NCI-H2081 (cell line): Measurements from ENCODE around the gene CUEDC2.

ENCODE experiments used
- DNase-seq, 2 experiments: peaks; one replicate each; lab custom pipeline; 2025; lab: John Stamatoyannopoulos, UW

Gene CUEDC2, protein sequence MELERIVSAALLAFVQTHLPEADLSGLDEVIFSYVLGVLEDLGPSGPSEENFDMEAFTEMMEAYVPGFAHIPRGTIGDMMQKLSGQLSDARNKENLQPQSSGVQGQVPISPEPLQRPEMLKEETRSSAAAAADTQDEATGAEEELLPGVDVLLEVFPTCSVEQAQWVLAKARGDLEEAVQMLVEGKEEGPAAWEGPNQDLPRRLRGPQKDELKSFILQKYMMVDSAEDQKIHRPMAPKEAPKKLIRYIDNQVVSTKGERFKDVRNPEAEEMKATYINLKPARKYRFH

DNA sequence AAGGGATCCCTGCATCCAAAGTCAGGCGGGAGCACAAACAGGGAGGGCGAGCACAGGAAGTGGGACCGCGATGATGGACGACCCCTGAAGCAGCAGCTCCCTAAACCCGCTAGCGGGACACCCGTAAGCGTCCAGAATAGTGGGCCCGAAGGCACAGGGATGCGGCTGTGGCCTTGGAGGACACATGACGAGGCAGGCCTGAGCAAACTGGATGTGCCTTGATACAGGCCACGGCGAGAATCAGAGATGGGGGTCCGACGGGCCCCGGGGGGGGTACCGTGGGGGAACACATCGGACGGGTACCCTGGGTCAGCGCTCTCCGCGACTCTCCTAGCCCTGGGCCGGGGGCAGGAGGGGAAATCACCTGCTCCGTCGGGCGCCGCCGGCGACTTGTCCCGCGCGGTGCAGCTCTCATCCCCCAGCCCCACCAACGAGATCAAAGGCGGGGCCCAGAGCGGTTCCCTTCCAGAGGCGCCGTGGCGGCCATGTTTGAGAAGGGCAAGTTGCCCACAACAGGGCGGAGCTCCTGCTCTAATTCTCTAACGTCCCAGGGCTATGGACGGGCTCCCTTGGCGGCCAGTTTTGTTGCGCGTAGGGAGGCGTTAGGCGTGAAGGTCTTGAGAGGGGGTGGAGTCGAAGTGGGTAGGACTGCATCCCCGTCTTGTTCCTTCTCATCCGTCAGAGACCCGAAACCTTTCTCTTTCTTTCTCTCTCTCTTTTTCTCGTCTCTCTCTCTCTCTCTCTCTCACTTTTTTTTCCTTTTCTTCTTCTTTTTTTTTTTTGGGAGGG is at the start of gene CUEDC2:
TSS of gene CUEDC2 (minus strand) at position 413 of the 789 bp plus-strand sequence. CDS start 7,386 bp downstream, outside the sequence.
- DNase-seq = peak; percentile 90 to 94

DNA sequence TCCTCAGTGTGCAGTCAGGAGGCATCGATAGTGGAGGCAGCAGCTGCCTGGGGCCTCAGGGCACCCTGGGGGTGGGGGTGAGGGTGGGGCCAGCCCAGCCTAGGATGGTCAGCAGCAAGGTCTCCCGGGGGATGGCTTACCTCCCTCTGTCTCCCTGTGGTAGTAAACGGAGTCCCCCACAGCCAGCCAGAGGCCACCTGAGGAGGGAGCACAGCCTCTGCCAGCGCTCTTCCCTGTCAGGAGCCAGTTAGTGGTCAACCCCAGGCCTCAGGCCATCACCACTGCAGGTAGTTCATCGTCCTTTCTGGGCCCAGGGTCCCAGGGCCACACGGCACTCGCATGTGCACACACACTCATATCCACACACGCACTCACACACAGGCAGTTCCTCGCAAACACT is 48.0 kb upstream of the CUEDC2 start:
- no peak for DNase-seq

DNA sequence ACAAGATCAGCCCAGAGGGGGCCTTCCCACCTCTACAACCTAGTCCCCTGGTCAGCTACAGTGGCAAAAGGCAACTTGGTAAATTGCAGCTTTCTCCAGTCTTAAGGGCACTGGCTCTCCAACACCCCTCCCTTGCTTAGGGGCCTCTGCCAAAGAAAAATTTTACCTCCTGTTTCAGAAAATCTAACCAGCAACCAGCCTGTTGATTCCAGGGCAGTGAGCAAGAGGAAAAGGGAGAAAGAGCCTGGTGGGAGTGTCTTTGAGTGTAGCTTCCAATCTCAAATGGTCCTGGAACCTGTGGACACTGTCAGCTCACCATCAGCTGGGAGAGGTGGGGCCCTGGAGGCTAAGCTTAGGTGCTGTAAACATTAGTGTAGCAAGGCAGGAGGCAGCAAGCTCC is 47.3 kb upstream of the CUEDC2 start:
- DNase-seq = no peak

DNA sequence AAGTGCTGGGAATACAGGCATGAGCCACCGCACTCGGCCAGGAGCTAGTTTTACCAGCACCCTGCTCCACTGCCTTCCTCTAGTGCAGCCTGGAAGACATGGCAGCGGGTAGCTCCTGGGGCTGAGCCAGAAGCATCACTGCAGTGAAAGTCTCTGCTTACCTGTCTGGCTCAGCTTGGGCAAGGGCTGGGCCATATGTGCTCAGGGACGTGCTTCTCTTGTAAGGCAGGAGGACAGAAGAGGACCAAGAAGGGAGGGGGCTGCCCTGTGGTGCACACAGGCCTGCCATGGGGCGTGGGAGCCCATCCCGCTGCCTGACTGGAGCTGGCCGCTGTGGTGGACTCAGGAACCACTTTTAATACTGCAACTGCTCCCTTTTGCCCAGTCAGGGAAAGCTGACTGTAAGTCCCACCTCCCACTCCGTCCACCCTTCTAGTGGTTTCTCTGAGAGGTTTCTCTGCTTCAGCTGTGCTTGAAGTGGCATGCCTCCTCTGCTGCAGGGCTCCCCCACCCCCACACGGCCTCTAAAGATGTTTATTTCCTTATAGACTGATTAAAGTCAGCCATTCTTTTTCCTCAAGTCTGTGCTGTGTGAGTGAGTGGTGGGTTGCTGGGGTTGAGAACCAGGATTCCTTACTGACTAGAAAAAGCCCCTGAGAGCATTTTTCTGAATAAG is 44.2 kb upstream of the CUEDC2 start:
- no peak for DNase-seq

DNA sequence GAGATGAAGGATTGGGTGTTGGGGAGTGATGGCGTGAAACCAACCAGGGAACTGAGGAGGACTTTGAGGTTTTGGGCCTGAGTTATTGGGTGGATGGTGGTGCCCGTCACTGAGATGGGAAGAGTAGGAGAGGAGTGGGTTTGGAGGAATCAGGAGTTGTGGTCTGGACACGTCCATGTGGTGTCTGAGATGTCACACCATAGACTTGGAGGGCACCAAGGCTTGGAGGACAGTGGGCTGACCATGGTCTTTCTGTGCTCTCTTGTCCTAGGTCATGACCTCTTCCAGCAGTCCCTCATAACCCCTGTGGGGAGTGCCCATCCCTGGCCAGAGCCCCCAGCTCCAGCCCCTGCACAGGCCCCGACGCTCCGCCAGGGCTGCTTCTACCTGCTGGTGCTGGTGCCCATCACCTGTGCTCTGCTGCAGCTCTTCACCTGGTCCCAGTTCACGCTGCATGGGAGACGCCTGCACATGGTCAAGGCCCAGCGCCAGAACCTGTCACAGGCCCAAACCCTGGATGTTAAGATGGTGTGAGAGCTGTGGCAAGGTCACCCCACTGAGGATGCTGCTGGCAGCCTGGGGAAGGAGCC is 43.2 kb upstream of the CUEDC2 start:
- DNase-seq = no peak

DNA sequence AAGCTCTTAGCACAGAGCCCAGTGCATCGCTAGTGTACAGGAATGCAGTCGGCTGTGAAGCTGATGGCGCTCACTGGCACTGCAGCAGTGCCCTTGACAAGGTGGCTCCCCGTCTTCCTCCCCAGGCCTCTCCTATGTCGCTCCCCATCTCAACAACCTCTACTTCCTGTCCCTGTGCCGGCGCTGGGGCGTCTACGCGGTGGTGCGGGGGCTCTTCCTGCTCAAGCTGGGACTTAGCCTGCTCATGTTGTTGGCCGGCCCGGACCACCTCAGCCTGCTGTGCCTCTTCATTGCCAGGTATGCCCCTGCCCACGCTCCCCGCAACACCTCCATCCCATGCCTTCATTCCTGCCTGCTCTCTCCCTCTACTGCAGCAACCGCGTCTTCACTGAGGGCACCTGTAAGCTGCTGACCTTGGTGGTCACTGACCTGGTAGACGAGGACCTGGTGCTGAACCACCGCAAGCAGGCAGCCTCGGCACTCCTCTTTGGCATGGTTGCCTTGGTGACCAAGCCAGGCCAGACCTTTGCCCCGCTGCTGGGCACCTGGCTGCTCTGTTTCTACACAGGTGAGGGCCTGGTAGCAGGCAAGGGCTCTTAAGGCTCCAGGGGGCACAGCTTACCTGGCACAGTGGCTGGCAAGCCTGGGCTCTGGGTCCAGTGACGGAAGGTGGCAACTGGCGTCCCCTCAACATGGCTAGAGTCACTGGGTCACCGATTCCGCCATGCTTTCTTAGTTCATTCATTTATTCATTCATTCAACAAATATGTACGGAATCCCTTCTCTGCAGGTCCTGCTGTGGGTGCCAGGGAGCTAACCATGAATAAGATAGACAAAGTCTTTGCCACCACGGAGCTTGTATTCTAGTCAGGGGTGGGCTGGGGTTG is 41.3 kb upstream of the CUEDC2 start:
- no peak for DNase-seq

DNA sequence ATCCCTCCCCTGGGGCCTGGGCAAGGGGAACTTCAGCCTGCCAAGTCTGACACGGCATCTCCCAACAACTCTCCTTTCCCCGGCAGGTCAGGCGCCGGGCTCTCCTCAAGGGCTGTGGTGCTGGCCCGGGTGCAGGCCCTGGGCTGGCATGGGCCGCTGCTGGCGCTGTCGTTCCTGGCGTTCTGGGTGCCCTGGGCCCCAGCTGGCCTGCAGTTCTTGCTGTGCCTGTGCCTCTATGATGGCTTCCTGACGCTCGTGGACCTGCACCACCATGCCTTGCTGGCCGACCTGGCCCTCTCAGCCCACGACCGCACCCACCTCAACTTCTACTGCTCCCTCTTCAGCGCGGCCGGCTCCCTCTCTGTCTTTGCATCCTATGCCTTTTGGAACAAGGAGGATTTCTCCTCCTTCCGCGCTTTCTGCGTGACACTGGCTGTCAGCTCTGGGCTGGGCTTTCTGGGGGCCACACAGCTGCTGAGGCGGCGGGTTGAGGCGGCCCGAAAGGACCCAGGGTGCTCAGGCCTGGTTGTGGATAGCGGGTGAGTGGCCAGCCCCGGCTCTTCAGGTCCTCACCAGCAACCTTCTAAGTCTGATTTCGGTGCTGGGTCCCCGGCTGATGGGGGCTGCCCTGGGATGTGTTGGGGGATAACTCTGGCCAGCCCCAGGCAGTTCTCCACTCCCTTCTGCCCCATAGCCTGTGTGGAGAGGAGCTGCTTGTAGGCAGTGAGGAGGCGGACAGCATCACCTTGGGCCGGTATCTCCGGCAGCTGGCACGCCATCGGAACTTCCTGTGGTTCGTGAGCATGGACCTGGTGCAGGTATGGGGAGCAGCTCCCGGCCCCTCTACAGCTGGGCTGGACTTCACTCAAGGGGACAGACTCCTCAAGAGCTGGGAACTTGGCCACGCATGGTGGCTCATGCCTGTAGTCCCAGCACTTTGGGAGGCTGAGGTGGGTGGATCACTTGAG is 38.5 kb upstream of the CUEDC2 start:
- no peak for DNase-seq

DNA sequence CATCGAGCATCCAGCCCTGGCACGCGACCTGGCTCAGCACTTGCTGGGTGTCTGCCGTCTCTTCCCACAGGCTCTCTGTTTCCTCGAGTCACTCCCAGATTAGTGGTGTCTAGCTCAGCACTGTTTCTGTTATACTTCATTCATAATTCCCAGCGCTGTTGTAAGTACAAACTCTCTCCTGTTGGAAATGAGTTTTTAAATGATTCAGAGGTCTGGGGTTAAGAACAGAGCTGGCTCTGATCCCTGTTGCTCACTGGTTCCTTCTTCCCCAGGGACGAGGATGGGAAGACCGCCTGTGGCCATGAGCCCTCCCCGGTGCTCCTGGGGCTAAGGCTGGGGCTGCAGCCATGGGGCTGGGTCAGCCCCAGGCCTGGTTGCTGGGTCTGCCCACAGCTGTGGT is 36.3 kb upstream of the CUEDC2 start:
- no peak for DNase-seq

DNA sequence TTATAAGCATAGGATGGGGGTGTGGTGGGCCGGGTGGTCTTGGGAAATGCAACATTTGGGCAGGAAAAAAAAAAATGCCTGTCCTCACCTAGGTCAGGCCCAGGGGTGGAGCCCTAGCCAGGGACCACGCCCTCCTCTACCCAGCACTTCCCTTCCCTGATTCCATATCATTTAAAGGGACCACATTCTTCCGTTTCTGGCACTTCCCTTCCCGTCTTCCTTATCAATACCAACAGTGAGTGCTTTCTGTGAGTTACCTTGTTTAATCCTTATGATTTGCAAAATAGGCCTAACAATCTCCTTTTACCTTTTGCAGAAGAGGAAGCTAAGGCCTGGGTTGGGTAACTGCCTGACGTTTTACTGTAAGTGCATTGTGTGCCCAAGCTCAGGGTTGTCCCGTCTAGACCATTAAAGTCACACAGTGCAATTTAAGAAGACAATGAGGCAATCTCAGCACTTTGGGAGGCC is 35.6 kb upstream of the CUEDC2 start:
- DNase-seq = no peak

DNA sequence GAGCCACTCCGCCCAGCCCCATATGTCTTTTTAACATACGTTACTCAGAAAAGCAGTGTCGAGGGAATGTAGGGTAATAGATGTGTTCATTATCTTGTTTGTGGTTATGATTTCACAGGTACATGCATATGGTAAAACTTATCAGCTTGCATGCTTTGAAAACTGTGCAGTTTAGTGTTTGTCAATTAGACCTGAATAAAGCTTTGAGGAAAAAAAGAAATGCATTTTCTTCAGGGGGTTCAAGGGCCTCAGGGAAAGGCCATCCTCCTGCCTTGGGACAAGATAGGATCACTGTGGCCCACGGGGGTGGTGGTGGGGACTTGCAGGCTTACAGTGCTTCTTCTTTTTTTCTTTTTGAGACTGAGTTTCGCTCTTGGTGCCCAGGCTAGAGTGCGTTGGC is 34.9 kb upstream of the CUEDC2 start:
- DNase-seq = no peak

DNA sequence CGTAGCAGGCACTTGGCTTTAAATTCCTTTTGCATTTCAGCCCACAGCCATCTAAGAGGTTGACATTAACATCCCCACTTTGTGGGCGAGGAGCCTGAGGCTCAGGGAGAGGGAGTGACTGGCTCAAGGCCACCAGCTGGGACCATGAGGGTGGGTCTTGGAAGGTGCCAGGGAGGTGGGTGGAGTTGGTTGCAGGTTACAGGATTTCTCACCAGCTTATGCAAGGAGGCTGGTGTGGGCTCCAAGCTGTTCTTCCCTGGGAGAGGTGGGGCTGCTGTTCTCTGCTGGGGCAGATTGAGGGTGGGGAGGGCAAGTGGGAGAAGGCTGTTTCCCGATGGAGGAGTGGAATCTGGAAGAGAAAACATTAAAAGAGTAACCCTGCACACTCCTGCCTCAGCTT is 33.1 kb upstream of the CUEDC2 start:
- no peak for DNase-seq

DNA sequence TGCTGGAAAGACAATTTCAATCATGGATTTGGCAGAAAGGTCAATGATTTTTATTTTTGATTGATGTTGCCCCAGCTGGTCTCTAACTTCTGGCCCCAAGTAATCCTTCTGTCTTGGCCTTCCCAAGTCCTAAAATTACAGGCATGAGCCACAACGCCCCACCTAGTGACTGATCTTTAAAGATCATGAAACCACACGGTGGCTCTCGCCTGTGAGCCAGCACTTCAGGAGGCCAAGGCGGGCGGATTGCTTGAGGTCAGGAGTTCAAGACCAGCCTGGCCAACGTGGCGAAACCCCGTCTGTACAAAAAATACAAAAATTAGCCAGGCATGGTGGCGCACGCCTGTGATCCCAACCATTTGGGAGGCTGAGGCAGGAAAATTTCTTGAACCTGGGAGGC is 31.6 kb upstream of the CUEDC2 start:
- DNase-seq = no peak

DNA sequence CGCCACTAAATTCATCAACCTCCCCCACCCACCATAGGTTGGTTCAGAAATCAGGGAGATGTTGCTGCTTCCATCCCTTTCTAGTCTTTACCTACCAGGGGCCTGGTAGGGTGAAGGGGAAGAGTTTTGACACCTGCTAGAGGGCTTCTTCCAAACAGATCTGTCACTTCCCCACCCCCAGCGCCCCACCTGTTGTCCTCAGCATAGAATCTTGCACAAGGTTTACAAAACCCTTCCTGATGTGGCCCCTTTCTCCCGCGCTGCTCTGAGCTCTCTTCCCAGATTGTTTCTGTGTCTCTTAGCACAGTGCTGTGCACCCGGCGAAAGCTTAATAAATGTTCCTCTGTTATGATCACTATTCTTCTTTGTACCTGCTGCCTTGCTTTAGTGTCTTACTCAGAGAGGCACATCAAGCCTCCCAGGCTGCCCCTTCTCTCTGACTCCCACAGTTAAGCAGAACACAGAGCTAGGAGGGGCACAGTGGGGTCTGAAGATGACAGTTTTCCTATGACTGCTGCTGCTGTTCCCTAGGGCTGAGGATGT is 30.2 kb upstream of the CUEDC2 start:
- DNase-seq = no peak

DNA sequence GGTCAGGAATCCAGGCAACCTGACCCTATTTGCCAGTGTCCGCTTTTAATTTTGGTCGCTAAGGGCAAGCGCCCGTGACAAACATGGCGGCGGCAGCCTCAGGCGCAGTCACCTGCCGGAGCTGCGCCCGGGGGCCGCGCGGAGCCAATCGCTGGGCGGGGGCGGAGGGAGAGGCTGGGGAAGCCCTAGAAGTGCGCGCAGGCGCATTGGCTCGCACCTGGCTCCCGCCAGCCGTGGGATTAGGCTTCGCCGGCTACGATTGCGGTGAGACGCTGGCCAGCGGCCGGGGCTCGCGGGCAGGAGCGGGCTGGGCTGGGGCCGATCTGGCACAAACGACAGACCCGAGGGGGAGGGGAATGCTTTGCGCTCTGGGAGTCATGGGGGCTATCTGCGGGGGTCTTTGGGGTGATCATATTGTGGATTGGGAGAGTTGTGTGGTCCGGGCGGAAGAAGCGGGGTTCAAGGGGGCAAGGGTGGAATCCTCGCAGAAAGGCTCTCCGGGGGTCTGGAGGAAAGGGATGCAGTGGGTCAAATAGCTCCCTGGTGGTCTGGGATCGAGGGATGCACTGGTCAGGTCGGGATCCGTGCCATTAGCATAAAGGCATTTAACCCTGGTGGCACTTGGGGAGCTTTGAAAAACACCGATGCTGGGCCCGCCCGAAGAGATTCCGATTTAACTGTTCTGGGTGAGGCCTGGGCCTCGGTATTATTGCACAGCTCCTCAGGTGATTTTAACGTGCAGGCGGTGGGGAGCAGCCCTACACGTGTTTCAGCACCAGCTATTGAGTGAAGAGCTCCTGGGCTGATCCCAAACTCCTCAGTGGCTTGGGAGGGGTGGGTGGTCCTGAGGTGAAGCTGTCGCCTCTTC is 29.0 kb upstream of the CUEDC2 start:
- DNase-seq = peak; percentile 89 to 92

DNA sequence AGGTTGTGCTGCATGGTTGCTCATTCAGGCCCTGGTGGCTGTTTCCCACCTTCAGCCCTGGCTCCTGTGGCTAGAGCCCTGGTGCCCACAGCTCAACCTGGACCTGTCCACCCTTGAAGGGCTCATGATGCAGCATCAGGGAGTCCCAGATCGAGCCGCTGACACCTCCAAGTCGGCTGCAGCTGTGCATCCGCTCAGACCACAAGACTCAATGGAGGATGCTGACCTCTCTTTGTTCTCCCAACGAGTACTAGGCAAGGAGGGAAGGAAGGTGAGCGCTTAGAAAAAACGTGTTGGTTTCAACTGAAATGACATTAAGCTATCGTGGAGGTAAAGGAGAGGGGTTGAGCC is 28.4 kb upstream of the CUEDC2 start:
- DNase-seq = no peak

DNA sequence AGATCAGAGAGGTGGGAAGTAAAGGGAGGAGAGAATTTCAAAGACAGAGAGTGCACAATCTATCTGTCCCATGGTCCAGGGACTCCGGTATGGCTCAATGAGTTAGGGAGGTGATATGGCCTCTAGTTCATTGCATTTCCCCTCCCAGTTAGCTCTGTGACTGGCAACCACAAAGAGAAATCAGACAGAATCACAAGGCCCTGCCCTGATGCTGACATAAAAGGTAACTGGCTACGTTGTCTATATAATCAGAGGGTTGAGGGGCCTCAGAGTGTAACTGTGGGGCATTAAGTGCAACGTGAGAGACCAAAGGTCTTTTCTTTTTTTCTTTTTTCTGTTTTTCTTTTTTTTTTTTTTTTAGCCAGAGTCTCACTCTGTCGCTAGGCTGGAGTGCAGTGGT is 26.3 kb upstream of the CUEDC2 start:
- no peak for DNase-seq

DNA sequence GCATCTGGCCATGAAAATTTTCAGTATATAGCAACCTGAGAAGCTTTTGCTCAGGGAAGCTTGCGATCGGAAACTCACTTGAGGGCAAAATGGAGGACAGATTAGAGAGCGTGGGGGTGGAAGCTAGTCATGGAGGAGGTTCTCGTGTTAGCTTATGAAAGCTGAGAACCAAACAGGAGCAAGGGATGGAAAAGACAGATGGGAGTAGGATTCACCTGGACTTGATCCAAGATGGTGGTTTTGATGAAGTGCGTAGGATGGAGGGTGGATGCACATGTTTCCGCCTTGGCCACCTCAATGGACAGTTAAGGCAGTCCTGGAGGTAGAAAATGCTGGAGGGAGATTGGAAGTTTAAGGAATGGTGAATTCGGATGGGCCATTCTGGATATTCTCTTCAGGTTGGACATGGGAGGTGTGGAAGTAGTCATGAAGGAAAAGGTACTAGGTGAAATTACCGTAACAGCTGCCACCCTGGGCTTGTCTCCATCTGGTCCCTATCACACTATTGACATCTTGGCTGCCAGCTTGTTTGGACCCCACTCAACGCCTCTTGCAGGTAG is 25.3 kb upstream of the CUEDC2 start:
- DNase-seq = no peak

DNA sequence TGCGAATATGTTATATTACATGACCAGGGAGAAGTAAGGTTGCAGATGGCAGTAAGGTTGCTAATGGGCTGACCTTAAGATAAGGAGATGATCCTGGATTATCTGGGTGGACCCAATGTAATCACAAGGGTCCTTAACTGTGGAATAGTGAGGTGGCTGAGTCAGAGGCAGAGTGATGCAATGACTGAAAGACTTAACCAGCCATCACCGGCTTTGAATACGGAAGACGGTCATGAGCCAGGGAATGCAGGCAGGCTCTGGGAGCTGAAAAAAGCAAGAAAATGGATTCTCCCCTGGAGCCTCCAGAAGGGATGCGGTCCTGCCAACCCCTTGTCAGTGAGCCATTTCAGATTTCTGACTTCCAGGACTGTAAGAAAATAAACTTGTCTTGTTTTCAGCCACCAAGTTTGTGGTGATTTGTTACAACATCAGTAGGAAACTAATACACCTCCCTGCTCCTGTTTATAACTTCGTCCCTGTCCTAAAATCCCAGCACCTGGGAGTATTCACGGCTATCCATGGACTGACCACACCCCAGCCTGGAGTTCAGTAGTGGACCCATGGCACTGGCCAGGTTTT is 23.6 kb upstream of the CUEDC2 start:
- no peak for DNase-seq
